ENCODE measurements around the gene SIPA1L3. TPM values are rescaled to one million over a fixed set of nuclear protein-coding genes. Genes with fewer than 3 reads are reported as not detected.

SIPA1L3 gene
- total and polyA plus RNA-seq, 2 of the 13 experiments (the other 11 are each of a cell fraction or from before 2014, with no cell fraction given) = 5.5 to 7.7 TPM

DNA sequence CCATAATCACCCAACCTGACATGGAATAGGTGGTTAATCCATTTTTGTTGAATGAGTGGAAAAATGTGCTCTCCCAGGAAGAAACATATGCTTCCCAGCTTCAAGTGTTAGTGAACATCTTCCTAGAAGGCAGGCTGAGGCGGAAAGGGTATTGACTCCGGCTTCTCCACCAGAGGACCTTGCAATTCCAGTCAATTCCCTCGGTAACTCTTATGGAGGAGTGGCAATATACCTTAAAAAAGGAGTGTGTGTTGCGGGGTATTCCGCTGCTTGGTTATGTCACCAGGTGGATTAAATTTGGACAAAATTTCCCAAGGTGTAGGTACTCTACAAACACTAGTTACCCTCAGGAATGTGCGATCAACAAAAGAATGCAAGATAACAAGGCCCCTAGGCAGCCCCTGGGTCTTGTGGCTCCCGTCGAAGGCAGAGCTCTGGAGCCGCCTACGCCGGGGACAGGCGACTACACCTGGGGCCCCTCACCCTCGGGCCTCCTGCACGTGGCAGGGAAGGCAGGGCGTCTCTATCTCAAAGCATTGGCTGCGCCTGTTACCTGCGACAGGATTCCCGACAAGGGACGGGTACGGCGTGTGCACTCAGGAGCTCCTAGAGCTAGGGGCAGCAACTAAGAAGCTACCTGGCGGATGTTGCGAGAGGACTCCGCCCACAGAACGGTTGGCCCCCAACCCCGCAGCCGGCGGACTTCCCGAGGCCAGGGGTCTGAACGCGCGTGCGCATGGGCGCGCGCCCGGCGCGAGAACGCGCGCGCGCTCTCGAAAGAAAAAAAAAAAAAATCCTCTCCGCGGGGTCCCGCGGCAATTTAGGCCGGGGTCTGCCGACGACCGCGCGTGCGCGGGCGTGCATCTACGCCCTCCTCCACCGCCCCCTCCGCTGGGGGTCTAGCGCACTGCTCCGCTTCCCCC is 801 bp upstream of the SIPA1L3 start, which contains the start of gene WDR87 (continued):
- TF ChIP-seq, protein P1, sequence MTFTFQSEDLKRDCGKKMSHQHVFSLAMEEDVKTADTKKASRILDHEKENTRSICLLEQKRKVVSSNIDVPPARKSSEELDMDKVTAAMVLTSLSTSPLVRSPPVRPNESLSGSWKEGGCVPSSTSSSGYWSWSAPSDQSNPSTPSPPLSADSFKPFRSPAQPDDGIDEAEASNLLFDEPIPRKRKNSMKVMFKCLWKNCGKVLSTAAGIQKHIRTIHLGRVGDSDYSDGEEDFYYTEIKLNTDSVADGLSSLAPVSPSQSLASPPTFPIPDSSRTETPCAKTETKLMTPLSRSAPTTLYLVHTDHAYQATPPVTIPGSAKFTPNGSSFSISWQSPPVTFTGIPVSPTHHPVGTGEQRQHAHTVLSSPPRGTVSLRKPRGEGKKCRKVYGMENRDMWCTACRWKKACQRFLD (CRISPR knock-in tag; IDR thresholded peaks at IDR 0.05; ENCODE audit: borderline replicate concordance) = peak; percentile 73; the same call in 1 of the 2 replicates
- TF ChIP-seq, protein P2, sequence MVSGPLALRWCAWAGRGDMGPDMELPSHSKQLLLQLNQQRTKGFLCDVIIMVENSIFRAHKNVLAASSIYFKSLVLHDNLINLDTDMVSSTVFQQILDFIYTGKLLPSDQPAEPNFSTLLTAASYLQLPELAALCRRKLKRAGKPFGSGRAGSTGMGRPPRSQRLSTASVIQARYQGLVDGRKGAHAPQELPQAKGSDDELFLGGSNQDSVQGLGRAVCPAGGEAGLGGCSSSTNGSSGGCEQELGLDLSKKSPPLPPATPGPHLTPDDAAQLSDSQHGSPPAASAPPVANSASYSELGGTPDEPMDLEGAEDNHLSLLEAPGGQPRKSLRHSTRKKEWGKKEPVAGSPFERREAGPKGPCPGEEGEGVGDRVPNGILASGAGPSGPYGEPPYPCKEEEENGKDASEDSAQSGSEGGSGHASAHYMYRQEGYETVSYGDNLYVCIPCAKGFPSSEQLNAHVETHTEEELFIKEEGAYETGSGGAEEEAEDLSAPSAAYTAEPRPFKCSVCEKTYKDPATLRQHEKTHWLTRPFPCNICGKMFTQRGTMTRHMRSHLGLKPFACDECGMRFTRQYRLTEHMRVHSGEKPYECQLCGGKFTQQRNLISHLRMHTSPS (CRISPR knock-in tag; IDR thresholded peaks at IDR 0.05; ENCODE audit: low read depth) = no peak
- no peak for TF ChIP-seq ZNF672 (CRISPR knock-in tag; IDR thresholded peaks at IDR 0.05)
- TF ChIP-seq, protein P3, sequence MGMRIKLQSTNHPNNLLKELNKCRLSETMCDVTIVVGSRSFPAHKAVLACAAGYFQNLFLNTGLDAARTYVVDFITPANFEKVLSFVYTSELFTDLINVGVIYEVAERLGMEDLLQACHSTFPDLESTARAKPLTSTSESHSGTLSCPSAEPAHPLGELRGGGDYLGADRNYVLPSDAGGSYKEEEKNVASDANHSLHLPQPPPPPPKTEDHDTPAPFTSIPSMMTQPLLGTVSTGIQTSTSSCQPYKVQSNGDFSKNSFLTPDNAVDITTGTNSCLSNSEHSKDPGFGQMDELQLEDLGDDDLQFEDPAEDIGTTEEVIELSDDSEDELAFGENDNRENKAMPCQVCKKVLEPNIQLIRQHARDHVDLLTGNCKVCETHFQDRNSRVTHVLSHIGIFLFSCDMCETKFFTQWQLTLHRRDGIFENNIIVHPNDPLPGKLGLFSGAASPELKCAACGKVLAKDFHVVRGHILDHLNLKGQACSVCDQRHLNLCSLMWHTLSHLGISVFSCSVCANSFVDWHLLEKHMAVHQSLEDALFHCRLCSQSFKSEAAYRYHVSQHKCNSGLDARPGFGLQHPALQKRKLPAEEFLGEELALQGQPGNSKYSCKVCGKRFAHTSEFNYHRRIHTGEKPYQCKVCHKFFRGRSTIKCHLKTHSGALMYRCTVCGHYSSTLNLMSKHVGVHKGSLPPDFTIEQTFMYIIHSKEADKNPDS (CRISPR knock-in tag; IDR thresholded peaks at IDR 0.05) = peak; percentile 64; the same call in 1 of the 2 replicates
- TF ChIP-seq, protein P4, sequence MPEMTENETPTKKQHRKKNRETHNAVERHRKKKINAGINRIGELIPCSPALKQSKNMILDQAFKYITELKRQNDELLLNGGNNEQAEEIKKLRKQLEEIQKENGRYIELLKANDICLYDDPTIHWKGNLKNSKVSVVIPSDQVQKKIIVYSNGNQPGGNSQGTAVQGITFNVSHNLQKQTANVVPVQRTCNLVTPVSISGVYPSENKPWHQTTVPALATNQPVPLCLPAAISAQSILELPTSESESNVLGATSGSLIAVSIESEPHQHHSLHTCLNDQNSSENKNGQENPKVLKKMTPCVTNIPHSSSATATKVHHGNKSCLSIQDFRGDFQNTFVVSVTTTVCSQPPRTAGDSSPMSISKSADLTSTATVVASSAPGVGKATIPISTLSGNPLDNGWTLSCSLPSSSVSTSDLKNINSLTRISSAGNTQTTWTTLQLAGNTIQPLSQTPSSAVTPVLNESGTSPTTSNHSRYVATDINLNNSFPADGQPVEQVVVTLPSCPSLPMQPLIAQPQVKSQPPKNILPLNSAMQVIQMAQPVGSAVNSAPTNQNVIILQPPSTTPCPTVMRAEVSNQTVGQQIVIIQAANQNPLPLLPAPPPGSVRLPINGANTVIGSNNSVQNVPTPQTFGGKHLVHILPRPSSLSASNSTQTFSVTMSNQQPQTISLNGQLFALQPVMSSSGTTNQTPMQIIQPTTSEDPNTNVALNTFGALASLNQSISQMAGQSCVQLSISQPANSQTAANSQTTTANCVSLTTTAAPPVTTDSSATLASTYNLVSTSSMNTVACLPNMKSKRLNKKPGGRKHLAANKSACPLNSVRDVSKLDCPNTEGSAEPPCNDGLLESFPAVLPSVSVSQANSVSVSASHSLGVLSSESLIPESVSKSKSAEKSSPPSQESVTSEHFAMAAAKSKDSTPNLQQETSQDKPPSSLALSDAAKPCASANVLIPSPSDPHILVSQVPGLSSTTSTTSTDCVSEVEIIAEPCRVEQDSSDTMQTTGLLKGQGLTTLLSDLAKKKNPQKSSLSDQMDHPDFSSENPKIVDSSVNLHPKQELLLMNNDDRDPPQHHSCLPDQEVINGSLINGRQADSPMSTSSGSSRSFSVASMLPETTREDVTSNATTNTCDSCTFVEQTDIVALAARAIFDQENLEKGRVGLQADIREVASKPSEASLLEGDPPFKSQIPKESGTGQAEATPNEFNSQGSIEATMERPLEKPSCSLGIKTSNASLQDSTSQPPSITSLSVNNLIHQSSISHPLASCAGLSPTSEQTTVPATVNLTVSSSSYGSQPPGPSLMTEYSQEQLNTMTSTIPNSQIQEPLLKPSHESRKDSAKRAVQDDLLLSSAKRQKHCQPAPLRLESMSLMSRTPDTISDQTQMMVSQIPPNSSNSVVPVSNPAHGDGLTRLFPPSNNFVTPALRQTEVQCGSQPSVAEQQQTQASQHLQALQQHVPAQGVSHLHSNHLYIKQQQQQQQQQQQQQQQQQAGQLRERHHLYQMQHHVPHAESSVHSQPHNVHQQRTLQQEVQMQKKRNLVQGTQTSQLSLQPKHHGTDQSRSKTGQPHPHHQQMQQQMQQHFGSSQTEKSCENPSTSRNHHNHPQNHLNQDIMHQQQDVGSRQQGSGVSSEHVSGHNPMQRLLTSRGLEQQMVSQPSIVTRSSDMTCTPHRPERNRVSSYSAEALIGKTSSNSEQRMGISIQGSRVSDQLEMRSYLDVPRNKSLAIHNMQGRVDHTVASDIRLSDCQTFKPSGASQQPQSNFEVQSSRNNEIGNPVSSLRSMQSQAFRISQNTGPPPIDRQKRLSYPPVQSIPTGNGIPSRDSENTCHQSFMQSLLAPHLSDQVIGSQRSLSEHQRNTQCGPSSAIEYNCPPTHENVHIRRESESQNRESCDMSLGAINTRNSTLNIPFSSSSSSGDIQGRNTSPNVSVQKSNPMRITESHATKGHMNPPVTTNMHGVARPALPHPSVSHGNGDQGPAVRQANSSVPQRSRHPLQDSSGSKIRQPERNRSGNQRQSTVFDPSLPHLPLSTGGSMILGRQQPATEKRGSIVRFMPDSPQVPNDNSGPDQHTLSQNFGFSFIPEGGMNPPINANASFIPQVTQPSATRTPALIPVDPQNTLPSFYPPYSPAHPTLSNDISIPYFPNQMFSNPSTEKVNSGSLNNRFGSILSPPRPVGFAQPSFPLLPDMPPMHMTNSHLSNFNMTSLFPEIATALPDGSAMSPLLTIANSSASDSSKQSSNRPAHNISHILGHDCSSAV (CRISPR knock-in tag; IDR thresholded peaks at IDR 0.05; ENCODE audit: borderline replicate concordance) = peak; percentile 52; the same call in 1 of the 2 replicates
- TF ChIP-seq NAIF1 (CRISPR knock-in tag; IDR thresholded peaks at IDR 0.05; ENCODE audit: borderline replicate concordance) = peak; percentile 57; the same call in 1 of the 2 replicates
- TF ChIP-seq KMT2B (CRISPR knock-in tag; IDR thresholded peaks at IDR 0.05) = no peak
- TF ChIP-seq TMF1 (CRISPR knock-in tag; IDR thresholded peaks at IDR 0.05; ENCODE audit: low read depth) = no peak
- TF ChIP-seq SRSF4 (IDR thresholded peaks at IDR 0.05; ENCODE audit: low read depth, low read length, poor library complexity, severe bottlenecking) = no peak
- peak; percentile 83 for TF ChIP-seq ZEB1 (IDR thresholded peaks at IDR 0.05; ENCODE audit: insufficient replicate concordance, low read depth)
- TF ChIP-seq RFXANK (CRISPR knock-in tag; IDR thresholded peaks at IDR 0.05) = no peak
- no peak for TF ChIP-seq KLF6 (CRISPR knock-in tag; IDR thresholded peaks at IDR 0.05)
- TF ChIP-seq ZNF7 (CRISPR knock-in tag; IDR thresholded peaks at IDR 0.05) = no peak
- no peak; a peak in 1 of 4 replicates for TF ChIP-seq KLF16 (CRISPR knock-in tag; IDR thresholded peaks at IDR 0.05)
- TF ChIP-seq SATB2 (CRISPR knock-in tag; IDR thresholded peaks at IDR 0.05) = peak; percentile 68; the same call in 1 of the 2 replicates
